ENCODE measurements around the gene EPHA2.
"Not testable (repeated sequence)": the region's sequence is repeated elsewhere in the genome, so short reads cannot be mapped to it uniquely, and the experiment has no call there.

Gene EPHA2

GRCh38 chr1:16167331-16168143, 11.7 kb upstream of the EPHA2 start:
- DNase-seq (ENCODE audit: low read depth), result peak; percentile 55

- no peak for DNase-seq (ENCODE audit: low read depth)
Measured at GRCh38 chr1:16166117-16166516, 10.2 kb upstream of the EPHA2 start.

GRCh38 chr1:16165548-16165947, 9.7 kb upstream of the EPHA2 start:
- DNase-seq (ENCODE audit: low read depth), result no peak

- no peak for DNase-seq (ENCODE audit: low read depth)
Measured at GRCh38 chr1:16165073-16165364, 9.2 kb upstream of the EPHA2 start.

GRCh38 chr1:16164213-16165072, 8.6 kb upstream of the EPHA2 start:
- peak; percentile 25 for DNase-seq (ENCODE audit: low read depth)

- not testable (repeated sequence) for DNase-seq (ENCODE audit: low read depth)
Measured at GRCh38 chr1:16163608-16164212, 7.8 kb upstream of the EPHA2 start.

- DNase-seq (ENCODE audit: low read depth), result peak; percentile 61
Measured at GRCh38 chr1:16162163-16162822, 6.4 kb upstream of the EPHA2 start.

GRCh38 chr1:16161717-16162116, 5.8 kb upstream of the EPHA2 start:
- DNase-seq (ENCODE audit: low read depth), result no peak

- no peak for DNase-seq (ENCODE audit: low read depth)
Measured at GRCh38 chr1:16158993-16159831, 3.3 kb upstream of the EPHA2 start.

GRCh38 chr1:16158025-16158424, 2.2 kb upstream of the EPHA2 start:
- DNase-seq (ENCODE audit: low read depth), result peak; percentile 37

- no peak for DNase-seq (ENCODE audit: low read depth)
Measured at GRCh38 chr1:16156848-16157495, 1.1 kb upstream of the EPHA2 start.

GRCh38 chr1:16153999-16154673, 1.7 kb downstream of the EPHA2 start:
- DNase-seq (ENCODE audit: low read depth), result no peak

GRCh38 chr1:16153096-16153998, 2.5 kb downstream of the EPHA2 start:
- DNase-seq (ENCODE audit: low read depth), result no peak

- DNase-seq (ENCODE audit: low read depth), result no peak
Measured at GRCh38 chr1:16152481-16153087, 3.3 kb downstream of the EPHA2 start.

GRCh38 chr1:16151995-16152384, 3.9 kb downstream of the EPHA2 start:
- DNase-seq (ENCODE audit: low read depth), result no peak

GRCh38 chr1:16151196-16151994, 4.5 kb downstream of the EPHA2 start:
- no peak for DNase-seq (ENCODE audit: low read depth)

- DNase-seq (ENCODE audit: low read depth), result no peak
Measured at GRCh38 chr1:16150508-16150907, 5.4 kb downstream of the EPHA2 start.

Data from T-helper 22 cell (primary cell).